A172 (cell line): Measurements from ENCODE around the gene ZNF598. TPM values are rescaled to one million over a fixed set of nuclear protein-coding genes. Genes with fewer than 3 reads are reported as not detected.

Source experiments
- DNase-seq: peaks from one replicate; pipeline ENCODE4 v3.0.0-alpha.2; 2015; ENCODE audit warnings: low spot score
- total RNA-seq: library from RNA; depleted of rRNA; stranded (reverse); fragments of >200 nt; shearing (Covaris generic); gene quantifications from 2 replicates; pipeline ENCODE4 v1.2.3, GENCODE V29; 2014

Gene ZNF598
- total RNA-seq, 1 experiment from 2014 or later: 26.9 TPM

- DNase-seq: no peak
These were observed 17.5 kb downstream of the ZNF598 start for GRCh38 chr16:1991948-1992703.

GRCh38 chr16:1991588-1991947, 18.1 kb downstream of the ZNF598 start:
- no peak for DNase-seq

GRCh38 chr16:1991135-1991551, 18.5 kb downstream of the ZNF598 start:
- DNase-seq: no peak

- no peak for DNase-seq
These were observed 19.1 kb downstream of the ZNF598 start for GRCh38 chr16:1990351-1991134.

- no peak for DNase-seq
These were observed 19.6 kb downstream of the ZNF598 start for GRCh38 chr16:1990101-1990350.

- no peak for DNase-seq
These were observed 20.2 kb downstream of the ZNF598 start, which contains the start of gene SYNGR3 for GRCh38 chr16:1989209-1990100. Gene SYNGR3 (plus strand): TSS chr16:1989970. CDS start chr16:1990103, 133 bp downstream.

GRCh38 chr16:1987198-1987597, 22.4 kb downstream of the ZNF598 start:
- DNase-seq: no peak

GRCh38 chr16:1985466-1986150, 24.0 kb downstream of the ZNF598 start:
- DNase-seq: no peak

- DNase-seq: no peak
These were observed 25.0 kb downstream of the ZNF598 start for GRCh38 chr16:1984347-1985225.

- DNase-seq: peak; percentile 77
These were observed 25.9 kb downstream of the ZNF598 start, which contains the start of gene GFER for GRCh38 chr16:1983544-1984346. Gene GFER (plus strand): TSS chr16:1984193. CDS start chr16:1984219, 26 bp downstream.

- no peak for DNase-seq
These were observed 26.6 kb downstream of the ZNF598 start for GRCh38 chr16:1982991-1983543.

GRCh38 chr16:1982013-1982433, 27.6 kb downstream of the ZNF598 start:
- no peak for DNase-seq

- no peak for DNase-seq
These were observed 28.2 kb downstream of the ZNF598 start, which contains the start of gene NOXO1 for GRCh38 chr16:1981398-1981836. Gene NOXO1 (minus strand): TSS chr16:1981469. CDS start chr16:1981179, 290 bp downstream.

- DNase-seq: no peak
These were observed 28.9 kb downstream of the ZNF598 start for GRCh38 chr16:1980770-1981087.

- DNase-seq: no peak
These were observed 29.4 kb downstream of the ZNF598 start for GRCh38 chr16:1980030-1980769.

- no peak for DNase-seq
These were observed 30.2 kb downstream of the ZNF598 start for GRCh38 chr16:1979271-1980029.

GRCh38 chr16:1978476-1979120, 31.0 kb downstream of the ZNF598 start:
- no peak for DNase-seq
